ENCODE data around the gene WNT3A.

WNT3A gene

GRCh38 chr1:228020686-228021354 lies 14.0 kb downstream of the WNT3A start:
- no peak overlapping the region for H3K27ac ChIP-seq (ENCODE audit: low read length)
- H3K36me3 ChIP-seq (replicated peaks; ENCODE audit: low read depth, low read length) = no peaks in the 10 kb centered on the region
- no peaks in the 10 kb centered on the region for H3K4me1 ChIP-seq (ENCODE audit: low read length)
- no peak overlapping the region for H2AFZ ChIP-seq (ENCODE audit: low read depth, low read length)
- no peaks in the 10 kb centered on the region for H3K9me3 ChIP-seq (ENCODE audit: insufficient read depth, low read length)
- no peaks in the 10 kb centered on the region for H3K79me2 ChIP-seq (ENCODE audit: low read length)
- no peak overlapping the region for H3K4me2 ChIP-seq (ENCODE audit: low read length)
- peaks cover 13% of the 10 kb centered on the region; the same call in 1 of the 2 replicates for H3K27me3 ChIP-seq (ENCODE audit: low read depth, low read length)
- no peak overlapping the region for H3K4me3 ChIP-seq (ENCODE audit: low read length)
- no peaks in the 10 kb centered on the region for H4K20me1 ChIP-seq (ENCODE audit: insufficient read depth, low read length)
- no peak for TF ChIP-seq EZH2phosphoT487 (IDR thresholded peaks at IDR 0.05; ENCODE audit: low read depth)
- H3K9ac ChIP-seq (ENCODE audit: low read length) = no peak overlapping the region

DNA sequence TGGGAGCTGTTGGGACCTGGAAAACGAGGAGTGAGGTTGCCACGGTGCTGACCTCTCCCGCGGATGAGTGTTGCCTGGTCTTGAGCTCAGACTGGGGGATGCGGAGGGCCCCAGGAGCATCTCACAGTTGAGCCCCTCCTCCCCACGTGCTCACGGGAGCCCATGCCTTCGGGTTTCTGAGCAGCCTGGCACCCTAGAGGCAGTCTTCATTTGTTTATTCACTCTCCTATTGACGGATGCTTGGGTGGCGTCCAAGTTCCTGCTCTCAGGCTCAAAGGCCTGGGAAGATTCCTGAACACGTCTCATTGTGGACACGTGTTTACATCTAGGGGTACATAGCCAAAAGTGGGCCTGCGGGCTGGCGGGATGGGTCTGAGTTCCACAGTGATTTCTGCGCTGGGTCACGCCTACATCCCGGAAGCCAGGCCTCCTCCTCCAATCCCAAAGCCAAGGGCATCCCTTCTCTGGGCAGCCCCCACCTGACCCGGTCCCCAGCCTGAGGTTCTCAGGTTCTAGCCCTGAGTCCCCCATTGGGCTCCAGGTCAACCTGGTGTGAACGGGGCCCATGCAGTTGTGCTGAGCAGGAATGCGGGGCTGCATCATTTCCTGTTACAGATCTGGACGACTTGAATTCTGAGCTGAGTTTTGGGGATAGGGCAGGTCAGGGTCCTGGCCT lies 14.7 kb downstream of the WNT3A start:
- TF ChIP-seq EZH2phosphoT487 (IDR thresholded peaks at IDR 0.05; ENCODE audit: low read depth) (no peak), CTCF (IDR thresholded peaks at IDR 0.05; ENCODE audit: low read depth, low read length) (no peak)
- no peak overlapping the region for H3K4me3 ChIP-seq (ENCODE audit: low read length)
- no peaks in the 10 kb centered on the region for H3K9me3 ChIP-seq (ENCODE audit: insufficient read depth, low read length)
- H3K27ac ChIP-seq (ENCODE audit: low read length) = no peak overlapping the region
- no peaks in the 10 kb centered on the region for H4K20me1 ChIP-seq (ENCODE audit: insufficient read depth, low read length)
- H3K4me2 ChIP-seq (ENCODE audit: low read length) = no peak overlapping the region
- H3K9ac ChIP-seq (ENCODE audit: low read length) = no peak overlapping the region
- H3K36me3 ChIP-seq (replicated peaks; ENCODE audit: low read depth, low read length) = no peaks in the 10 kb centered on the region
- no peaks in the 10 kb centered on the region for H3K4me1 ChIP-seq (ENCODE audit: low read length)
- peaks cover 13% of the 10 kb centered on the region; the same call in 1 of the 2 replicates for H3K27me3 ChIP-seq (ENCODE audit: low read depth, low read length)
- no peaks in the 10 kb centered on the region for H3K79me2 ChIP-seq (ENCODE audit: low read length)
- H2AFZ ChIP-seq (ENCODE audit: low read depth, low read length) = no peak overlapping the region

DNA sequence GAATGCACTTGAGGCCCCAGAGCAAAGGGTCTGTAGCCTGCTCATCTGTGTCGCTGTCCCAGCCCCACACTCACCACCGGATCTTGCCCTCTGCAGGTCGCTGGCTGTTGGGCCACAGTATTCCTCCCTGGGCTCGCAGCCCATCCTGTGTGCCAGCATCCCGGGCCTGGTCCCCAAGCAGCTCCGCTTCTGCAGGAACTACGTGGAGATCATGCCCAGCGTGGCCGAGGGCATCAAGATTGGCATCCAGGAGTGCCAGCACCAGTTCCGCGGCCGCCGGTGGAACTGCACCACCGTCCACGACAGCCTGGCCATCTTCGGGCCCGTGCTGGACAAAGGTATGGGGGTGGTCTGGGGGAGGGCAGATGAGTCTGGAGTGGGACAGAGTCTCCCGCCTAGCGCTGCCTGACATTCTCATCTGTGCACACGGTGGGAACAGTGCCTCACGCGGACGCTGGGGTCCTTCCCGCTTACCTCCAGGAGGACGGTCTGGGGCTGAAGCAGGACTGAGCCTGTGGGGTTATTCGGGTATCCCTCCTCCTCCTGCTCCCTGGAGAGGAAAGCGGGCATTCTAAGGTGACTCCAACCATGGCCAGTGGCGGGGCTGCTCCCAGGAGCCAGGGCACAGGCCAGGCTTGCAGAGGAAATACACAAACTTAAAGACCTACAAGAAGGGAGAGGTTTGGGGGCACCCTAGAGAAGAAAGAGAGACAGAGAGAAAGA lies 15.9 kb downstream of the WNT3A start:
- TF ChIP-seq EZH2phosphoT487 (IDR thresholded peaks at IDR 0.05; ENCODE audit: low read depth) (no peak), CTCF (IDR thresholded peaks at IDR 0.05; ENCODE audit: low read depth, low read length) (no peak)
- H3K4me1 ChIP-seq (ENCODE audit: low read length) = no peaks in the 10 kb centered on the region
- H3K79me2 ChIP-seq (ENCODE audit: low read length) = no peaks in the 10 kb centered on the region
- no peaks in the 10 kb centered on the region for H3K36me3 ChIP-seq (replicated peaks; ENCODE audit: low read depth, low read length)
- no peaks in the 10 kb centered on the region for H4K20me1 ChIP-seq (ENCODE audit: insufficient read depth, low read length)
- H2AFZ ChIP-seq (ENCODE audit: low read depth, low read length) = no peak overlapping the region
- H3K4me3 ChIP-seq (ENCODE audit: low read length) = no peak overlapping the region
- peaks cover 18% of the 10 kb centered on the region; the same call in 1 of the 2 replicates for H3K27me3 ChIP-seq (ENCODE audit: low read depth, low read length)
- H3K9me3 ChIP-seq (ENCODE audit: insufficient read depth, low read length) = no peaks in the 10 kb centered on the region
- no peak overlapping the region for H3K27ac ChIP-seq (ENCODE audit: low read length)
- no peak overlapping the region for H3K9ac ChIP-seq (ENCODE audit: low read length)
- H3K4me2 ChIP-seq (ENCODE audit: low read length) = no peak overlapping the region

DNA sequence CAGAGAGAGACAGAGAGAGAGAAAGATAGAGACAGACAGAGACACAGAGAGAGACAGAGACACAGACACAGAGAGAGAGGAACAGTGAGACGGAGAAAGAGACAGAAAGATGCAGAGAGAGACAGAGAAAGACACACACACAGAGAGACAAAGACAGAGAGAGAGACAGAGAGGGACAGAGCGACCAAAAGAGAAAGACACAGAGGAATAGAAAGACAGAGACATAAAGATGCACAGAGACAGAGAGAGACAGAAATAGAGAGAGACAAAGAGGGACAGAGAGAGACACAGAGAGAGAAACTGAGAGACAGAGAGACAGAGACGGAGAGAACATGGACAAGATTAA lies 16.5 kb downstream of the WNT3A start:
- no peaks in the 10 kb centered on the region for H3K79me2 ChIP-seq (ENCODE audit: low read length)
- TF ChIP-seq CTCF (IDR thresholded peaks at IDR 0.05; ENCODE audit: low read depth, low read length) (no peak), EZH2phosphoT487 (IDR thresholded peaks at IDR 0.05; ENCODE audit: low read depth) (no peak)
- no peak overlapping the region for H3K4me2 ChIP-seq (ENCODE audit: low read length)
- no peak overlapping the region for H3K4me3 ChIP-seq (ENCODE audit: low read length)
- no peaks in the 10 kb centered on the region for H3K36me3 ChIP-seq (replicated peaks; ENCODE audit: low read depth, low read length)
- no peaks in the 10 kb centered on the region for H3K4me1 ChIP-seq (ENCODE audit: low read length)
- H3K27me3 ChIP-seq (ENCODE audit: low read depth, low read length) = peaks cover 20% of the 10 kb centered on the region; the same call in 1 of the 2 replicates
- H2AFZ ChIP-seq (ENCODE audit: low read depth, low read length) = no peak overlapping the region
- no peaks in the 10 kb centered on the region for H3K9me3 ChIP-seq (ENCODE audit: insufficient read depth, low read length)
- no peak overlapping the region for H3K27ac ChIP-seq (ENCODE audit: low read length)
- H4K20me1 ChIP-seq (ENCODE audit: insufficient read depth, low read length) = no peaks in the 10 kb centered on the region
- H3K9ac ChIP-seq (ENCODE audit: low read length) = no peak overlapping the region
